Measurements from ENCODE around the gene NUDT15. TPM values are rescaled to one million over a fixed set of nuclear protein-coding genes. Genes with fewer than 3 reads are reported as not detected.

The NUDT15 gene
- total RNA-seq, 6 experiments from 2014 or later, result 18.0 to 25.5 (median 23.7) TPM

DNA sequence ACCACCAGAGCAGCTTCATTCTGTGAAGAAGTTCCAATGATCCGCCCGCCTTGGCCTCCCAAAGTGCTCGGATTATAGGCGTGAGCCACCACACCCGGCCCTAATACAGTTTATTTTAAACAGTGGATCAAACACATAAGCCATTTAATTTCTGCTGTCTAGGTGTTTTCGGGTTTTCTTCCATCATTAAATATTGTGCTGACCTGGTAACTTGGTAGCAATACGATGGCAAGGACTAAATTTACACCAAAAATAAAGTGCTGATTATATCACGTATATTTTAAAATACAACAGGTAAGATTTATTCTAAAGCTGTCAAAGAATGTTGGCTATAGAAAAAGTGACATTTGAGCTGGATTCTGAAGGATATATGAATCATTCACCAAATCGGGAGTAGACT lies 56.1 kb downstream of the NUDT15 start:
- TF ChIP-seq, protein P1, sequence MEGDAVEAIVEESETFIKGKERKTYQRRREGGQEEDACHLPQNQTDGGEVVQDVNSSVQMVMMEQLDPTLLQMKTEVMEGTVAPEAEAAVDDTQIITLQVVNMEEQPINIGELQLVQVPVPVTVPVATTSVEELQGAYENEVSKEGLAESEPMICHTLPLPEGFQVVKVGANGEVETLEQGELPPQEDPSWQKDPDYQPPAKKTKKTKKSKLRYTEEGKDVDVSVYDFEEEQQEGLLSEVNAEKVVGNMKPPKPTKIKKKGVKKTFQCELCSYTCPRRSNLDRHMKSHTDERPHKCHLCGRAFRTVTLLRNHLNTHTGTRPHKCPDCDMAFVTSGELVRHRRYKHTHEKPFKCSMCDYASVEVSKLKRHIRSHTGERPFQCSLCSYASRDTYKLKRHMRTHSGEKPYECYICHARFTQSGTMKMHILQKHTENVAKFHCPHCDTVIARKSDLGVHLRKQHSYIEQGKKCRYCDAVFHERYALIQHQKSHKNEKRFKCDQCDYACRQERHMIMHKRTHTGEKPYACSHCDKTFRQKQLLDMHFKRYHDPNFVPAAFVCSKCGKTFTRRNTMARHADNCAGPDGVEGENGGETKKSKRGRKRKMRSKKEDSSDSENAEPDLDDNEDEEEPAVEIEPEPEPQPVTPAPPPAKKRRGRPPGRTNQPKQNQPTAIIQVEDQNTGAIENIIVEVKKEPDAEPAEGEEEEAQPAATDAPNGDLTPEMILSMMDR (IDR thresholded peaks at IDR 0.05), result no peak

GRCh38 chr13:48094404-48094780 lies 56.9 kb downstream of the NUDT15 start:
- DNase-seq, result no peak
- Mint-ChIP-seq H3K27ac (peak overlapping the region; percentile 88), H3K27me3 (ENCODE audit: insufficient read depth) (peaks cover 7% of the 10 kb centered on the region; the same call in 1 of the 2 replicates), H3K4me1 (ENCODE audit: low read depth) (peaks cover 28% of the 10 kb centered on the region), H3K9me3 (no peaks in the 10 kb centered on the region), H3K4me3 (peak overlapping the region; percentile 98), H3K36me3 (ENCODE audit: low read depth) (peaks cover 8% of the 10 kb centered on the region; the same call in 1 of the 2 replicates)
- TF ChIP-seq, protein P1 (IDR thresholded peaks at IDR 0.05), result no peak

More for the DNA sequence above, 56.1 kb downstream of the NUDT15 start:
- no peak for DNase-seq
- Mint-ChIP-seq H3K27me3 (ENCODE audit: insufficient read depth) (peaks cover 2% of the 10 kb centered on the region; the same call in 1 of the 2 replicates), H3K4me3 (peak overlapping the region; percentile 98), H3K9me3 (no peaks in the 10 kb centered on the region), H3K36me3 (ENCODE audit: low read depth) (peaks cover 8% of the 10 kb centered on the region; the same call in 1 of the 2 replicates), H3K4me1 (ENCODE audit: low read depth) (peaks cover 28% of the 10 kb centered on the region), H3K27ac (peak overlapping the region; percentile 88; the same call in 1 of the 2 replicates)

- Mint-ChIP-seq H3K27me3 (ENCODE audit: insufficient read depth) (peaks cover 7% of the 10 kb centered on the region; the same call in 1 of the 2 replicates), H3K4me1 (ENCODE audit: low read depth) (peaks cover 28% of the 10 kb centered on the region), H3K27ac (peak within 1 kb of the TSS; percentile 88), H3K4me3 (peak within 1 kb of the TSS; percentile 98), H3K9me3 (no peaks in the 10 kb centered on the region), H3K36me3 (ENCODE audit: low read depth) (peaks cover 8% of the 10 kb centered on the region; the same call in 1 of the 2 replicates)
- peak; percentile 91 for DNase-seq
- TF ChIP-seq, protein P1 (IDR thresholded peaks at IDR 0.05), result peak; percentile 99
Observed at GRCh38 chr13:48094781-48095502, 57.4 kb downstream of the NUDT15 start, which contains the start of gene MED4. Gene MED4 (minus strand): TSS chr13:48095104. CDS start chr13:48095078, 26 bp downstream.

- TF ChIP-seq, protein P1 (IDR thresholded peaks at IDR 0.05), result no peak
- no peak for DNase-seq
- H3K4me1 Mint-ChIP-seq (ENCODE audit: low read depth), result peaks cover 23% of the 10 kb centered on the region
- peaks cover 7% of the 10 kb centered on the region; the same call in 1 of the 2 replicates for H3K27me3 Mint-ChIP-seq (ENCODE audit: insufficient read depth)
- no peak overlapping the region for H3K4me3 Mint-ChIP-seq
- H3K27ac Mint-ChIP-seq, result no peak overlapping the region
- no peaks in the 10 kb centered on the region for H3K9me3 Mint-ChIP-seq
- peaks cover 8% of the 10 kb centered on the region; the same call in 1 of the 2 replicates for H3K36me3 Mint-ChIP-seq (ENCODE audit: low read depth)
Observed at GRCh38 chr13:48096670-48097069, 59.1 kb downstream of the NUDT15 start.

Other genes with a start within 250 kb of the NUDT15 start
- 10 to 100 TPM; 37.7 to 47.0 (median 42.4) TPM for gene SUCLA2, start 36.5 kb upstream of the NUDT15 start, total RNA-seq (2021; fragmentation: NEBNext Ultra II Directional; extraction: Animal tissue kit (Norgen Biotek cat#: 25700))
- 10 to 100 TPM; 36.1 to 43.7 (median 40.8) TPM for gene MED4, start 57.4 kb downstream of the NUDT15 start, total RNA-seq (2021; fragmentation: NEBNext Ultra II Directional; extraction: Animal tissue kit (Norgen Biotek cat#: 25700))
- 100 to 1,000 TPM; 161 to 258 (median 191) TPM for gene ITM2B, start 195.5 kb downstream of the NUDT15 start, total RNA-seq (2021; fragmentation: NEBNext Ultra II Directional; extraction: Animal tissue kit (Norgen Biotek cat#: 25700))

All from HFFc6 (cell line).